ENCODE measurements around the gene SLC35D3.
A peak's percentile ranks its signal among the peaks of the same experiment; 100 is the strongest.

DNA sequence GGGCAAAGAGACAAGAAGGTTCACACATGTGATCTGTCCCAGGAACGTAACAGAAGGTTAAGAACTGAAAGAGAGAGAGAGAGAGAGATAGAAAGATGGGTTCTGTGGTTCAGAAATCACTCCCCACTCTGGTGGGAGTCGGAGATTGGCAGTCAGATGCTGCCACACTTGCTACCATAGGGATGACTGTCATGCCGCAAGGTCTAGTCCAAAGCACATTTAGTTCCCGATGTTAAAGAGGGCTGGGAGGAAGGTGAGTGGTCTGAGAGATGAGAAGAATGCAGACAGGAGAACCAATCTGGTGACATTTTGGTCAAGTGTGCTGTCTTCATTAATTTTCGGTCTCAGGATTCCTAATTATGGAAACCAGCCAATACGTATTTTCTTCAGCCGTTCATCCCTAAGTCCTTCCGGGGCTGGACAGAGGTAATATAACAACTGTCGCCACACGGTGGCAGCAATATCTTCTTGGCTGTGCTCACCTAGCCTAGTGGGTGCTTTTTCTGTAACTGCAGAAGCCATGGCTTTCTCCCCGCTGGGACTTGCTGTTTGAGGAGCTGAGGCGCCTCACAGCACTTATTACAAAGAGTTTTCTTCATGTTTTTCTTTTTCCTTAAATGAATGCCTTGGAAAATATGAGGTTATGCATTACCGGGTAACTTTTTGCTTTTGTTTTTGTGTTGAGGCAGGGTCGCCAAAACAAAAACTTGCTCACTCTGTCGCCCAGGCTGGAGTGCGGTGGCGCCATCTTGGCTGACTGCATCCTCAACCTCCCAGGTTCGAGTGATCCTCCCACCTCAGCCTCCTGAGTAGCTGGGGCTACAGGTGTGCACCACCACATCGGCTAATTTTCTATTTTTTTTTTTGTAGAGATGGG is 46.0 kb downstream of the SLC35D3 start:
- TF ChIP-seq, protein P1, sequence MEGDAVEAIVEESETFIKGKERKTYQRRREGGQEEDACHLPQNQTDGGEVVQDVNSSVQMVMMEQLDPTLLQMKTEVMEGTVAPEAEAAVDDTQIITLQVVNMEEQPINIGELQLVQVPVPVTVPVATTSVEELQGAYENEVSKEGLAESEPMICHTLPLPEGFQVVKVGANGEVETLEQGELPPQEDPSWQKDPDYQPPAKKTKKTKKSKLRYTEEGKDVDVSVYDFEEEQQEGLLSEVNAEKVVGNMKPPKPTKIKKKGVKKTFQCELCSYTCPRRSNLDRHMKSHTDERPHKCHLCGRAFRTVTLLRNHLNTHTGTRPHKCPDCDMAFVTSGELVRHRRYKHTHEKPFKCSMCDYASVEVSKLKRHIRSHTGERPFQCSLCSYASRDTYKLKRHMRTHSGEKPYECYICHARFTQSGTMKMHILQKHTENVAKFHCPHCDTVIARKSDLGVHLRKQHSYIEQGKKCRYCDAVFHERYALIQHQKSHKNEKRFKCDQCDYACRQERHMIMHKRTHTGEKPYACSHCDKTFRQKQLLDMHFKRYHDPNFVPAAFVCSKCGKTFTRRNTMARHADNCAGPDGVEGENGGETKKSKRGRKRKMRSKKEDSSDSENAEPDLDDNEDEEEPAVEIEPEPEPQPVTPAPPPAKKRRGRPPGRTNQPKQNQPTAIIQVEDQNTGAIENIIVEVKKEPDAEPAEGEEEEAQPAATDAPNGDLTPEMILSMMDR (IDR thresholded peaks at IDR 0.05): peak; percentile 42 to 82 (median 70)
- no peak for TF ChIP-seq POLR2A (IDR thresholded peaks at IDR 0.05)

Measured in esophagus squamous epithelium (tissue), 4 donors.